PFSK-1 (cell line): ENCODE measurements around the gene LCORL.

ENCODE experiments used
- FOXP2 ChIP-seq: optimal IDR thresholded peaks from 2 replicates; pipeline ENCODE3; 2011; ENCODE audit warnings: borderline replicate concordance, control low read depth, inconsistent platforms; ENCODE audit not compliant: insufficient read depth; ENCODE audit errors: extremely low read length, extremely low read depth
- POLR2AphosphoS5 ChIP-seq: IDR thresholded peaks from 2 replicates; pipeline ENCODE4 v1.6.1; 2012; ENCODE audit warnings: low read depth, mild to moderate bottlenecking, control low read depth, low read length, moderate library complexity
- SIN3A ChIP-seq: IDR thresholded peaks from 2 replicates; pipeline ENCODE4 v1.6.1; 2012; ENCODE audit warnings: mild to moderate bottlenecking, low read length, moderate library complexity, borderline replicate concordance; ENCODE audit not compliant: insufficient read depth
- TAF1 ChIP-seq: IDR thresholded peaks from 2 replicates; pipeline ENCODE4 v1.6.1; 2012; ENCODE audit warnings: low read length, control low read depth, borderline replicate concordance; ENCODE audit not compliant: insufficient read depth
- TF ChIP-seq, protein P1 (sequence below), 2 experiments: IDR thresholded peaks; 2 replicates each; pipeline versions ENCODE4 v1.6.1 to v1.8.0; 2011 to 2012; ENCODE audit warnings: low read depth in 2 of 2, low read length in 2 of 2, control low read depth in 1 of 2, inconsistent platforms in 1 of 2, mild to moderate bottlenecking in 1 of 2, moderate library complexity in 1 of 2; ENCODE audit not compliant: insufficient read depth in 1 of 2

Gene LCORL

DNA sequence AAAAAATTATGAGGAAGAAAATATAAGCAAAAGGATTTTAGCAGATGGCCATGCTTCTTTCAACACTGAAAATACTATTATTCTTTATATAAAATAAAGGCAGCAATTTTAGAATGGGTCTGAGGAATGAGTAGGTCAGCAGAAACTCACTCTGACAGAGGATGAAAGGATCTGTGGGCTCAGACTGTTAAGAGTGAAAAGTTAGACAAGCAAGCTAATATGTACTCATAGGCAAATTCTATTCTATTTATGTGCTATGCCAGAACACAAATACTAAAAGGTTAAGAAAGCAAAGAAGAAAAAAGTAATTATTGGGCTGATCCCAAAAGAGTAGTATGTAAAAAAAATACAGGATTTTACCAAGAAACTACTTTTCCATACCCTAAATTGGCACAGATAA lies 13.9 kb downstream of the LCORL start:
- TF ChIP-seq SIN3A = no peak
- TF ChIP-seq, protein P1, sequence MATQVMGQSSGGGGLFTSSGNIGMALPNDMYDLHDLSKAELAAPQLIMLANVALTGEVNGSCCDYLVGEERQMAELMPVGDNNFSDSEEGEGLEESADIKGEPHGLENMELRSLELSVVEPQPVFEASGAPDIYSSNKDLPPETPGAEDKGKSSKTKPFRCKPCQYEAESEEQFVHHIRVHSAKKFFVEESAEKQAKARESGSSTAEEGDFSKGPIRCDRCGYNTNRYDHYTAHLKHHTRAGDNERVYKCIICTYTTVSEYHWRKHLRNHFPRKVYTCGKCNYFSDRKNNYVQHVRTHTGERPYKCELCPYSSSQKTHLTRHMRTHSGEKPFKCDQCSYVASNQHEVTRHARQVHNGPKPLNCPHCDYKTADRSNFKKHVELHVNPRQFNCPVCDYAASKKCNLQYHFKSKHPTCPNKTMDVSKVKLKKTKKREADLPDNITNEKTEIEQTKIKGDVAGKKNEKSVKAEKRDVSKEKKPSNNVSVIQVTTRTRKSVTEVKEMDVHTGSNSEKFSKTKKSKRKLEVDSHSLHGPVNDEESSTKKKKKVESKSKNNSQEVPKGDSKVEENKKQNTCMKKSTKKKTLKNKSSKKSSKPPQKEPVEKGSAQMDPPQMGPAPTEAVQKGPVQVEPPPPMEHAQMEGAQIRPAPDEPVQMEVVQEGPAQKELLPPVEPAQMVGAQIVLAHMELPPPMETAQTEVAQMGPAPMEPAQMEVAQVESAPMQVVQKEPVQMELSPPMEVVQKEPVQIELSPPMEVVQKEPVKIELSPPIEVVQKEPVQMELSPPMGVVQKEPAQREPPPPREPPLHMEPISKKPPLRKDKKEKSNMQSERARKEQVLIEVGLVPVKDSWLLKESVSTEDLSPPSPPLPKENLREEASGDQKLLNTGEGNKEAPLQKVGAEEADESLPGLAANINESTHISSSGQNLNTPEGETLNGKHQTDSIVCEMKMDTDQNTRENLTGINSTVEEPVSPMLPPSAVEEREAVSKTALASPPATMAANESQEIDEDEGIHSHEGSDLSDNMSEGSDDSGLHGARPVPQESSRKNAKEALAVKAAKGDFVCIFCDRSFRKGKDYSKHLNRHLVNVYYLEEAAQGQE (IDR thresholded peaks at IDR 0.05; ENCODE audit: insufficient read depth in 1 of 2, low read depth in 2 of 2, low read length in 2 of 2) = no peak
- no peak for TF ChIP-seq POLR2AphosphoS5
- no peak for TF ChIP-seq TAF1
- no peak for TF ChIP-seq FOXP2

DNA sequence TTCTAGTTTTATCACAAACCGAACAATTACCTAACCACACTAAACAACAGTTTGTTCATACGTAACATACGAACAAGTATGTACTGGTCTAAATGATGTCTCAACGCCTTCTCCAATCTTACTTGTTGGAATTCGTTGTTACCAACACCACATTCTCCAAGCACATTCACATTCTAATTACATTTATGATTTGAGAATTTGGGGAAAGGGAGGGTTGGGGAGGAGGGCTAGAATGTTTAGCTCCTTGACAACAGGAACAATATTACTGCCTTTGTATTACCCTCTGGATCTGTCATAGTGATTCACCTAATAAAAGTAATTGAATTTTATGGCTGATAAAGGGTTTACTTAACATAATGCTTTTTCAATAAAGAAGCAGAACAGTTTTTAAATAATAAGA lies 24.4 kb downstream of the LCORL start:
- TF ChIP-seq, protein P1 (IDR thresholded peaks at IDR 0.05; ENCODE audit: insufficient read depth in 1 of 2, low read depth in 2 of 2, low read length in 2 of 2) = no peak

DNA sequence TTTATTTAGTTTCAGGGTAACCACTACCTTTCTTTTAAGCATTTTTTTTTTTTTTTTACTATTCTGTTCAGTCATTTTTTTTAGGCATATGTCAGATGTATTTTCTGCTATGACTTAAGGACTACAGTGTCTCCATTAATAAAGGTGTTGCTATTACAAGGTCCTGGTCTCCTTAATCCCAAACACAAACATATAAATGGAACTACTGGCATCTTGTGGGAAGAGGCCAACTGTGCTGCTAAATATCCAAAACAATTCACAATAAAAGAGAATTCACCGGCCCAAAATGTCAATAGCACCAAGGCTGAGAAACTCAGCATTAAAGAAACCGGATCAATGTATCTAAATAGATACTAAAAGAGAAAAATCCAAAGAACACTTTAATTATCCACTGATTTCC lies 26.4 kb downstream of the LCORL start:
- no peak for TF ChIP-seq SIN3A
- TF ChIP-seq TAF1 = no peak
- TF ChIP-seq POLR2AphosphoS5 = no peak
- TF ChIP-seq, protein P1 (IDR thresholded peaks at IDR 0.05; ENCODE audit: insufficient read depth in 1 of 2, low read depth in 2 of 2, low read length in 2 of 2) = no peak
- no peak for TF ChIP-seq FOXP2

DNA sequence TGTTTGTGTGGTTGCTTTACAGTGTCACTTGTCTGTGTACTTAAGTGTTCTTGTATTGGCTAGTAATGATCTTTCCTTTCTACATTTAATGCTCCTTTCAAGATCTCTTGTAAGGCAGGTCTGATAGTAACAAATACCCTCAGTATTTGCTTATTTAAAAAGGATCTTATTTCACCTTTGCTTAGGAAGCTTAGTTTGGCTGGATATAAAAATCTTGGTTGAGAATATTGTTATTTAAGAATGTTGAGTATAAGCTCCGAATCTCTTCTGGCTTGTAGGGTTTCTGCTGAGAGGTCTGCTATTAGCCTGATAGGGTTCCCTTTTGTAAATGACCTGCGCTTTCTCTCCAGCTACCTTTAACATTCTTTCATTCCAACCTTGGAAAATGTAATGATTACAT lies 35.7 kb downstream of the LCORL start:
- no peak for TF ChIP-seq TAF1
- no peak for TF ChIP-seq SIN3A

DNA sequence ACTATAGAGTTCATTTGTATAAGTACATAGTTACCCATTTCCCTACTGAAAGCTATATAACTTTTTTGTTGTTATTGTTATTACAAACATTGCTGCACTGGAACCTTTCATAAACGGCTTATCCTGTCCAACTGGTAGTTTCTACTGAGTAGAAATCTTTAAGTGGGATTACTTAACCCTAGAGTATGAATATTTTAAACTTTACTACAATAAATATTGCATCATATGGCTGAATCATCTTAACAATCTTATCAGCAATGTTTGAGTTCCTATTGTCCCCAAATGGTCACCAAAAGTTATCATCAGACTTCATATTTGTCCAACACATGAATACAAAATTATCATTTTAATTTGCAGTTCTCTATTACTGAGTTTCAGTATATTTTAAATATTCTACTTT lies 40.5 kb downstream of the LCORL start:
- TF ChIP-seq POLR2AphosphoS5 = no peak
- no peak for TF ChIP-seq TAF1
- no peak for TF ChIP-seq SIN3A
- TF ChIP-seq, protein P1 (IDR thresholded peaks at IDR 0.05; ENCODE audit: insufficient read depth in 1 of 2, low read depth in 2 of 2, low read length in 2 of 2) = no peak
- no peak for TF ChIP-seq FOXP2
